GM12878 (cell line): ENCODE data around the gene SHPK. TPM values are rescaled to one million over a fixed set of nuclear protein-coding genes. Genes with fewer than 3 reads are reported as not detected.

Experiments
- FOXM1 ChIP-seq: IDR thresholded peaks from 2 replicates; pipeline ENCODE4 v1.6.1; 2012; ENCODE audit warnings: low read depth, mild to moderate bottlenecking, inconsistent platforms, low read length, moderate library complexity
- JUNB ChIP-seq: IDR thresholded peaks from 2 replicates; pipeline ENCODE4 v1.6.1; 2016; ENCODE audit warnings: antibody characterized with exemption, mild to moderate bottlenecking
- NFIC ChIP-seq: IDR thresholded peaks from 2 replicates; pipeline ENCODE4 v1.6.1; 2012; ENCODE audit warnings: low read depth, mild to moderate bottlenecking, inconsistent platforms, low read length, moderate library complexity
- POU2F2 ChIP-seq: IDR thresholded peaks from 3 replicates; pipeline ENCODE4 v1.6.1; 2011; ENCODE audit warnings: low read depth, mild to moderate bottlenecking, low read length, borderline replicate concordance
- SIX5 ChIP-seq: IDR thresholded peaks from 2 replicates; pipeline ENCODE4 v1.6.1; 2011; ENCODE audit warnings: mild to moderate bottlenecking, low read depth, low read length, moderate library complexity; ENCODE audit not compliant: severe bottlenecking
- TCF7 ChIP-seq: IDR thresholded peaks from 2 replicates; pipeline ENCODE4 v1.6.1; 2014; ENCODE audit warnings: antibody characterized with exemption, borderline replicate concordance
- ZBED1 ChIP-seq: IDR thresholded peaks from 2 replicates; pipeline ENCODE4 v1.6.1; 2016; ENCODE audit warnings: borderline replicate concordance
- polyA plus RNA-seq, 11 experiments: library from polyadenylated mRNA; depleted of rRNA in 4 of 11; unstranded in 6 of 11; stranded (reverse) in 5 of 11; fragments of >200 nt; fragmentation: Nextera tagmentation in 4 of 11; fragmentation: Illumina TruSeq in 1 of 11; extraction: Ambion mirVana in 4 of 11; extraction: Trizol in 1 of 11; gene quantifications; 1 replicate in 1 of 11; 2 replicates in 10 of 11; pipeline versions ENCODE4 v1.2.1 to v1.2.3, GENCODE V29; 2011 to 2016; ENCODE audit warnings: inconsistent platforms in 2 of 11, missing spikeins in 2 of 11, low read depth in 1 of 11
- total RNA-seq, 4 experiments: library from RNA; depleted of rRNA in 3 of 4; stranded (reverse); fragments of >200 nt in 3 of 4; fragmentation: Illumina TruSeq in 1 of 4; extraction: Trizol in 1 of 4; gene quantifications; 2 replicates each; pipeline versions ENCODE4 v1.2.1 to v1.2.3, GENCODE V29; 2013 to 2021
- TF ChIP-seq, protein P1 (sequence below): fragments of 450-650 bp; IDR thresholded peaks from 2 replicates; pipeline ENCODE4 v1.6.1; 2017; ENCODE audit warnings: low read depth, mild to moderate bottlenecking, moderate library complexity
- TF ChIP-seq, protein P2 (sequence below): fragments of 450-650 bp; IDR thresholded peaks from 2 replicates; pipeline ENCODE4 v1.6.1; 2017; ENCODE audit warnings: borderline replicate concordance
- TF ChIP-seq, protein P3 (sequence below): IDR thresholded peaks from 2 replicates; pipeline ENCODE4 v1.6.1; 2011; ENCODE audit warnings: low read depth, low read length, improper control_type of control experiment, borderline replicate concordance

The SHPK gene
- total and polyA plus RNA-seq, 10 of the 15 experiments (the other 5 are each of a cell fraction or from before 2014, with no cell fraction given) = 1.7 to 16.6 (median 12.9) TPM

DNA sequence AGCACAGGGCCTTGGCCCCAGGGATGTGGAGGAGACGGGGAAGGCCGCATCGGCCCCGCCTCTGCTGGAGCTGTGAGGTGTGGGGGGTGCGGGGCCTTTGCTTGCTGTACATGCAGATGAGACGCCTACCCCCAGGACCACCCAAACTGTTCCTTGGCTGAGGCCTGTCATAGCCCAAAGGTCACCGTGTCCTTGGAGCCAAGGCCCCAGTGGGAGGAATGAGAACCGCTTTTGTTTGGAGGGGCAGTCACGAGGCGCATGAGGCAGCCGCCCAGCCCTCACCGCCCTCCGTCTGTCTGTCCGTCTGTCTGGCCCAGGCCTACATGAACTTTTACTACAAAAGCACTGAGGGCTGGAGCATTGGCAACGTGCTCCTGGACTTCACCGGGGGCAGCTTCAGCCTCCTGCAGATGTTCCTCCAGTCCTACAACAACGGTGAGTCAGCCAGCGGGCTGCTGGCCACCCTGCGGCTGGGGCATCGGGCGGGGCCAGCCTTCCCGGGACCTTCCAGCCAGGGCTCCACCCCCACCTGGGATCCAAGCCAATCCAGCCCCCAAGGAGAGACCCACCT, 23.6 kb upstream of the SHPK start (continued):
- TF ChIP-seq, protein P1, sequence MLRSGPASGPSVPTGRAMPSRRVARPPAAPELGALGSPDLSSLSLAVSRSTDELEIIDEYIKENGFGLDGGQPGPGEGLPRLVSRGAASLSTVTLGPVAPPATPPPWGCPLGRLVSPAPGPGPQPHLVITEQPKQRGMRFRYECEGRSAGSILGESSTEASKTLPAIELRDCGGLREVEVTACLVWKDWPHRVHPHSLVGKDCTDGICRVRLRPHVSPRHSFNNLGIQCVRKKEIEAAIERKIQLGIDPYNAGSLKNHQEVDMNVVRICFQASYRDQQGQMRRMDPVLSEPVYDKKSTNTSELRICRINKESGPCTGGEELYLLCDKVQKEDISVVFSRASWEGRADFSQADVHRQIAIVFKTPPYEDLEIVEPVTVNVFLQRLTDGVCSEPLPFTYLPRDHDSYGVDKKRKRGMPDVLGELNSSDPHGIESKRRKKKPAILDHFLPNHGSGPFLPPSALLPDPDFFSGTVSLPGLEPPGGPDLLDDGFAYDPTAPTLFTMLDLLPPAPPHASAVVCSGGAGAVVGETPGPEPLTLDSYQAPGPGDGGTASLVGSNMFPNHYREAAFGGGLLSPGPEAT = no peak
- TF ChIP-seq TCF7 (no peak), FOXM1 (no peak), POU2F2 (no peak), NFIC (no peak), ZBED1 (no peak), SIX5 (no peak), JUNB (no peak)
- TF ChIP-seq, protein P2, sequence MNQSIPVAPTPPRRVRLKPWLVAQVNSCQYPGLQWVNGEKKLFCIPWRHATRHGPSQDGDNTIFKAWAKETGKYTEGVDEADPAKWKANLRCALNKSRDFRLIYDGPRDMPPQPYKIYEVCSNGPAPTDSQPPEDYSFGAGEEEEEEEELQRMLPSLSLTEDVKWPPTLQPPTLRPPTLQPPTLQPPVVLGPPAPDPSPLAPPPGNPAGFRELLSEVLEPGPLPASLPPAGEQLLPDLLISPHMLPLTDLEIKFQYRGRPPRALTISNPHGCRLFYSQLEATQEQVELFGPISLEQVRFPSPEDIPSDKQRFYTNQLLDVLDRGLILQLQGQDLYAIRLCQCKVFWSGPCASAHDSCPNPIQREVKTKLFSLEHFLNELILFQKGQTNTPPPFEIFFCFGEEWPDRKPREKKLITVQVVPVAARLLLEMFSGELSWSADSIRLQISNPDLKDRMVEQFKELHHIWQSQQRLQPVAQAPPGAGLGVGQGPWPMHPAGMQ = no peak
- TF ChIP-seq, protein P3, sequence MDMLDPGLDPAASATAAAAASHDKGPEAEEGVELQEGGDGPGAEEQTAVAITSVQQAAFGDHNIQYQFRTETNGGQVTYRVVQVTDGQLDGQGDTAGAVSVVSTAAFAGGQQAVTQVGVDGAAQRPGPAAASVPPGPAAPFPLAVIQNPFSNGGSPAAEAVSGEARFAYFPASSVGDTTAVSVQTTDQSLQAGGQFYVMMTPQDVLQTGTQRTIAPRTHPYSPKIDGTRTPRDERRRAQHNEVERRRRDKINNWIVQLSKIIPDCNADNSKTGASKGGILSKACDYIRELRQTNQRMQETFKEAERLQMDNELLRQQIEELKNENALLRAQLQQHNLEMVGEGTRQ = no peak
